OCI-LY3 (cell line): ENCODE results near the gene ZNF841.
"Not testable (repeated sequence)": the region's sequence is repeated elsewhere in the genome, so short reads cannot be mapped to it uniquely, and the experiment has no call there.

ENCODE experiments used
- H2AFZ ChIP-seq: fragments of 200-600, 300-600 bp; shearing (Covaris generic); 2 replicates; pipeline ENCODE4 v1.6.0; 2014; ENCODE audit warnings: antibody characterized with exemption, low read depth, low read length
- H3K27ac ChIP-seq: fragments of 200-600, 300-600 bp; sonication (generic); 2 replicates; pipeline ENCODE4 v1.5.1; 2014; ENCODE audit warnings: mild to moderate bottlenecking, low read length, moderate library complexity, mixed read lengths
- H3K27me3 ChIP-seq: fragments of 200-600, 300-600 bp; sonication (generic); 2 replicates; pipeline ENCODE4 v1.6.1; 2014; ENCODE audit warnings: low read depth, low read length, mixed read lengths
- H3K36me3 ChIP-seq: fragments of 200-600, 300-600 bp; sonication (generic); replicated peaks from 2 replicates; pipeline ENCODE3; 2014; ENCODE audit warnings: low read depth, low read length, mixed read lengths
- H3K4me1 ChIP-seq: fragments of 300-600, 200-600 bp; sonication (generic); 2 replicates; pipeline ENCODE4 v1.6.1; 2014; ENCODE audit warnings: low read length, mixed read lengths
- H3K4me2 ChIP-seq: fragments of 200-600, 300-600 bp; sonication (generic); 2 replicates; pipeline ENCODE4 v1.6.1; 2014; ENCODE audit warnings: low read length, mixed read lengths
- H3K4me3 ChIP-seq: fragments of 300-600, 200-600 bp; sonication (generic); 2 replicates; pipeline ENCODE4 v1.5.1; 2014; ENCODE audit warnings: antibody characterized with exemption, mild to moderate bottlenecking, low read length, moderate library complexity
- H3K79me2 ChIP-seq: fragments of 300-600, 200-600 bp; shearing (Covaris generic); 2 replicates; pipeline ENCODE4 v1.6.1; 2014; ENCODE audit warnings: mild to moderate bottlenecking, low read length, mixed read lengths
- H3K9ac ChIP-seq: fragments of 300-600, 200-600 bp; shearing (Covaris generic); 2 replicates; pipeline ENCODE4 v1.6.0; 2014; ENCODE audit warnings: mild to moderate bottlenecking, low read length, moderate library complexity
- H3K9me3 ChIP-seq: fragments of 200-600, 300-600 bp; shearing (Covaris generic); 2 replicates; pipeline ENCODE4 v1.6.1; 2014; ENCODE audit warnings: low read length, mixed read lengths; ENCODE audit not compliant: insufficient read depth
- H4K20me1 ChIP-seq: fragments of 200-600, 300-600 bp; sonication (generic); 2 replicates; pipeline ENCODE4 v1.6.1; 2016; ENCODE audit warnings: low read length, mixed read lengths; ENCODE audit not compliant: insufficient read depth
- EZH2phosphoT487 ChIP-seq: fragments of 200-600 bp; shearing (Covaris generic); IDR thresholded peaks from 2 replicates; pipeline ENCODE4 v1.6.1; 2018; ENCODE audit warnings: antibody characterized with exemption, mixed run types, low read depth
- TF ChIP-seq, protein P1 (sequence below): fragments of 200-600, 300-600 bp; sonication (generic); IDR thresholded peaks from 2 replicates; pipeline ENCODE4 v1.5.1; 2014; ENCODE audit warnings: antibody characterized with exemption, low read length, low read depth

Gene ZNF841

GRCh38 chr19:52102782-52103181 lies 7.2 kb upstream of the ZNF841 start:
- H3K4me1 ChIP-seq: no peaks in the 10 kb centered on the region
- H3K4me2 ChIP-seq: no peak overlapping the region
- no peaks in the 10 kb centered on the region for H3K27me3 ChIP-seq
- no peak overlapping the region for H3K9ac ChIP-seq
- no peaks in the 10 kb centered on the region for H4K20me1 ChIP-seq
- H3K79me2 ChIP-seq: no peaks in the 10 kb centered on the region
- peaks cover 26% of the 10 kb centered on the region; the same call in 1 of the 2 replicates for H3K9me3 ChIP-seq
- TF ChIP-seq, protein P1, sequence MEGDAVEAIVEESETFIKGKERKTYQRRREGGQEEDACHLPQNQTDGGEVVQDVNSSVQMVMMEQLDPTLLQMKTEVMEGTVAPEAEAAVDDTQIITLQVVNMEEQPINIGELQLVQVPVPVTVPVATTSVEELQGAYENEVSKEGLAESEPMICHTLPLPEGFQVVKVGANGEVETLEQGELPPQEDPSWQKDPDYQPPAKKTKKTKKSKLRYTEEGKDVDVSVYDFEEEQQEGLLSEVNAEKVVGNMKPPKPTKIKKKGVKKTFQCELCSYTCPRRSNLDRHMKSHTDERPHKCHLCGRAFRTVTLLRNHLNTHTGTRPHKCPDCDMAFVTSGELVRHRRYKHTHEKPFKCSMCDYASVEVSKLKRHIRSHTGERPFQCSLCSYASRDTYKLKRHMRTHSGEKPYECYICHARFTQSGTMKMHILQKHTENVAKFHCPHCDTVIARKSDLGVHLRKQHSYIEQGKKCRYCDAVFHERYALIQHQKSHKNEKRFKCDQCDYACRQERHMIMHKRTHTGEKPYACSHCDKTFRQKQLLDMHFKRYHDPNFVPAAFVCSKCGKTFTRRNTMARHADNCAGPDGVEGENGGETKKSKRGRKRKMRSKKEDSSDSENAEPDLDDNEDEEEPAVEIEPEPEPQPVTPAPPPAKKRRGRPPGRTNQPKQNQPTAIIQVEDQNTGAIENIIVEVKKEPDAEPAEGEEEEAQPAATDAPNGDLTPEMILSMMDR: no peak
- no peak for TF ChIP-seq EZH2phosphoT487
- H3K36me3 ChIP-seq: no peaks in the 10 kb centered on the region
- no peak overlapping the region for H3K27ac ChIP-seq
- no peak overlapping the region for H2AFZ ChIP-seq
- no peak overlapping the region for H3K4me3 ChIP-seq

DNA sequence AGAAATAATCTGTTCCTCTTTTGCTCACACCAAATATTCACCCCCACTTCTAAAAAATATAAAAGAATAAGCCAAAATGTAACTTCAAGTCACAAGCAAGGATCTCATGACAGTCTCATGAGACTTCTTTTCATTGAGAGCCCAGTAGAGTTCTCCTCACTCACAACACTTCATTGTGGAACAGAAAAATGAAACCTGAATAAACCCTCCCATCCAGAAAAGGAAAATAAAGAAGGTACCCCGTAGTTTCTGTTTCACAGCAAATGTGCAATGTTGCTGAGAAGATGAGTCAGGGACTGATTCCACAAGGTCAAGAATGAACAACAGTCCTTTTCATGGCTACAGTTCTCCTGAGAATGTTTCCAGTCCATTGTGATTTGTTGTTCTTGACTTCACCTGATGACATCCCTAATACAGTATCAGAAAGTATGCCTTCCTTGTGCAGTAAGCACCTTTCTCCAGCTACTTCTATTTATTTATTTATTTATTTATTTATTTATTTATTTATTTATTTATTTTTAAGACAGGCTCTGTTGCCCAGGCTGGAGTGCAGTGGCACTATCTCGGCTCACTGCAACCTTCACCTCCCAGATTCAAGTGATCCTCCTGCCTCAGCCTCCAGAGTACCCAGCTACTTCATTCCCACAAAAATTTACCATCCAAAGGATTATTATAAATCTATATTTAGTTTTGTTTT lies 6.4 kb upstream of the ZNF841 start:
- H4K20me1 ChIP-seq: no peaks in the 10 kb centered on the region
- no peaks in the 10 kb centered on the region for H3K79me2 ChIP-seq
- no peak overlapping the region for H2AFZ ChIP-seq
- H3K27me3 ChIP-seq: no peaks in the 10 kb centered on the region
- peaks cover 21% of the 10 kb centered on the region; the same call in 1 of the 2 replicates for H3K9me3 ChIP-seq
- H3K4me1 ChIP-seq: no peaks in the 10 kb centered on the region
- H3K36me3 ChIP-seq: no peaks in the 10 kb centered on the region
- no peak overlapping the region for H3K9ac ChIP-seq
- H3K27ac ChIP-seq: no peak overlapping the region
- no peak overlapping the region for H3K4me2 ChIP-seq
- no peak overlapping the region for H3K4me3 ChIP-seq
- TF ChIP-seq EZH2phosphoT487: no peak
- TF ChIP-seq, protein P1: no peak

DNA sequence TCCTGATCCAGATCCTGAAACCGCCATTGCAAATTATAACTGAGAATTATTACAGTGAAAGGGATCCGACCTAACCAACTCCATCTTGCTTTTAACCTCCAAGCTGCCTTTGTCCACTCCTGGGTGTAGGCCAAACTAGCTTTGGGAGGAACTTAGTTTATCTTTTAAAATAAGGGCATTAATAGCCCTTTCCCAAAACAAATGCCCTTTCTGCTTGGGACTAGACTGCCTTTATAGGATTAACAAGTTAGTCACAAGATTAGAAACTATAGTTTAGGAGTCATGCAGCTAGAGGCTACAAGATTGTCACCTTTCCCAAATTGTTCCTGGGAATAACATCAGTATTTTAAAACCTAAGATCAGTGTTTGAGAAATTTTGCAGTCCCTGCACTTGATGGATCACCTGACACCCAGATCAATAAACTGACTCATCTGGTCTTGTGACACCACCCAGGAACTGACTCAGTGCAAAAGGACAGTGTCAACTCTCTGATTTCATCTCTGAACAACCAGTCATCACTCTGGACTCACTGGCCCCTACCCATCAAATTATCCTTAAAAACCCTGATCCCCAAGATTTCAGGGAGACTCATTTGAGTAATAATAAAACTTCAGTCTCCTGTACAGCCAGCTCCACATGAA lies 4.1 kb upstream of the ZNF841 start:
- H2AFZ ChIP-seq: no peak overlapping the region
- no peak overlapping the region for H3K4me2 ChIP-seq
- H3K4me1 ChIP-seq: no peaks in the 10 kb centered on the region
- H3K9ac ChIP-seq: no peak overlapping the region
- H3K27me3 ChIP-seq: no peaks in the 10 kb centered on the region
- H3K4me3 ChIP-seq: no peak overlapping the region
- no peak overlapping the region for H3K27ac ChIP-seq
- TF ChIP-seq EZH2phosphoT487: no peak
- TF ChIP-seq, protein P1: no peak
- peaks cover 19% of the 10 kb centered on the region; the same call in 1 of the 2 replicates for H3K9me3 ChIP-seq
- H3K79me2 ChIP-seq: no peaks in the 10 kb centered on the region
- H3K36me3 ChIP-seq: no peaks in the 10 kb centered on the region
- no peaks in the 10 kb centered on the region for H4K20me1 ChIP-seq

DNA sequence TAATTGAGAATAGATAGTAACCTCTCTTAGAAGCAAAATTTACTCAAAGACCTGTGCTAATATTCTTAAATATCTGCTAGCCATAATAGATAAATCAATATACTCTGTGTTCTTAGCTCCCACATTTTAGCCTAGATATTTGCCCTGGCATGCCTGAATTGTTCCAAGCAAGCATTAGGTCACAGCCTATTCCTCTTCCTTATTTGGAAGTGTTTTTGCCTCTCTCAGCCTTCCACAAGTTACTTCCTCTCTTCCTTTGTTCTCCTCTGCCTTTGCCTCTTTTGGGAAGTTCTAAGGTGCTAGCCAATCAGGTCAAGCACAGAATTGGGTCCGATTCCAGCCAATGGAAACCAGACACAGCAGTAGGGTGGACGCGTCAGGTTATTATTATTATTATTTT lies 851 bp upstream of the ZNF841 start:
- not testable (repeated sequence) for H3K27me3 ChIP-seq, H3K4me2 ChIP-seq, H3K27ac ChIP-seq, H2AFZ ChIP-seq, H3K36me3 ChIP-seq, H4K20me1 ChIP-seq, H3K79me2 ChIP-seq, H3K4me1 ChIP-seq, H3K4me3 ChIP-seq, H3K9ac ChIP-seq
- peaks cover 12% of the 10 kb centered on the region; the same call in 1 of the 2 replicates for H3K9me3 ChIP-seq
